ENCODE measurements around the gene SLC22A31.

DNA sequence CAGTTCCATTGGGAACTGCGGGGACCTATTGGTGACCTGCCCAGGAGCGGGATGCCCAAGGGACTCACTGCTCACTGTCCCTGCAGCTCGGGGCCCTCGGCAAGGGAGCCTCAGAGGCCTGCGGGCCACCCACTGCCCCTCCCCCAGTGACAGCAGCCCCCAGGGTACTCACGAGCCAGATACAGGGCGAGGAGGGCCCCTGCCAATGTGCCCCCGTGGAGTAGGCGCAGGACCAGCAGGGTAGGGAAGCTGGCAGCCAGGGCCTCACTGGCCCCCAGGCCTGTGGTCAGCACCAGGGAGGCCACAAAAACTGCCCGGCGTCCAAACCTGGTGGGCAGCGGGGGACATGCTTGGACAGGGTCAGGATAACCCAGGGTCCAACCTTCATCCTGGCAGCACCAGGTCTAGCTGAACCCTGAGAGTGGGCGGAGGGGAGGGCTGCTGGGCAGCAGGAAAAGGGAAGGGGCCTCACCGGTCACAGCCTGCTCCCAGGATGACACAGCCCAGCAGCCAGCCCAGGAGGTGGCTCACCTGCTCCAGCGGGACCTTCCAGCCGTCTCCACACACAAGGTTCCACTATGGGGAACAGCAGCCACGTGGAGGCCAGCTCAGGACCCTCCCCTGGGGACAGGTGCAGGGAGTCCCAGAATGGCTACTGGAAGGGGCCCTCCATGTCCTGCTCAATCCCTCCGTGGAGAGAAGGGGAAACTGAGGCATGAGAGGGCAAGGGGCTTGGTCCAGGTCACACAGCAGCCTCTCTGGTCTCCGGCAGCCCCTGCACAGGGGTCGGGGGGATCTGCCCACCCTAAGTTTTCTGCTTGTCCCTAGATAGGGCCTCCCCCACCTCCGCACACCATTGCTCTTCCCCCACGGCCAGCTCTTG lies 855 bp downstream of the SLC22A31 start:
- TF ChIP-seq SIN3A (IDR thresholded peaks at IDR 0.05; ENCODE audit: borderline replicate concordance, insufficient read depth, low read depth, low read length): no peak
- no peak for TF ChIP-seq CTCF (IDR thresholded peaks at IDR 0.05)
- TF ChIP-seq POLR2AphosphoS5 (IDR thresholded peaks at IDR 0.05; ENCODE audit: low read depth, low read length): no peak
- TF ChIP-seq REST (IDR thresholded peaks at IDR 0.05; ENCODE audit: insufficient read depth in 1 of 2, low read depth in 2 of 2, low read length in 1 of 2): no peak
